GM23248 (cell line): Measurements from ENCODE around the gene WDR82. TPM values are rescaled to one million over a fixed set of nuclear protein-coding genes. Genes with fewer than 3 reads are reported as not detected.

ENCODE experiments used
- DNase-seq: peaks from one replicate; pipeline ENCODE4 v3.0.0-alpha.2; 2015
- H2AFZ ChIP-seq: fragments of 200-600 bp; sonication (generic); 2 replicates; pipeline ENCODE4 v1.6.1; 2016; ENCODE audit warnings: antibody characterized with exemption
- H3F3A ChIP-seq: fragments of 200-600 bp; sonication (generic); 2 replicates; pipeline ENCODE4 v1.6.1; 2016; ENCODE audit warnings: mild to moderate bottlenecking, antibody characterized with exemption, mixed run types; ENCODE audit not compliant: insufficient read depth
- H3K27ac ChIP-seq: fragments of 200-600 bp; sonication (generic); 2 replicates; pipeline ENCODE4 v1.5.1; 2016; ENCODE audit warnings: mild to moderate bottlenecking
- H3K27me3 ChIP-seq: fragments of 200-600 bp; sonication (generic); replicated peaks from 2 replicates; pipeline ENCODE4 v1.6.1; 2016; ENCODE audit warnings: mild to moderate bottlenecking; ENCODE audit not compliant: insufficient read depth
- H3K36me3 ChIP-seq: fragments of 200-600 bp; sonication (generic); 2 replicates; pipeline ENCODE4 v1.6.1; 2016; ENCODE audit warnings: low read depth, mild to moderate bottlenecking
- H3K4me1 ChIP-seq: fragments of 200-600 bp; sonication (generic); 2 replicates; pipeline ENCODE4 v1.6.1; 2016; ENCODE audit warnings: mild to moderate bottlenecking; ENCODE audit not compliant: insufficient read depth
- H3K4me2 ChIP-seq: fragments of 200-600 bp; sonication (generic); one replicate; pipeline ENCODE4 v1.6.1; 2016; ENCODE audit warnings: mild to moderate bottlenecking; ENCODE audit not compliant: unreplicated experiment
- H3K4me3 ChIP-seq: fragments of 200-600 bp; sonication (generic); 2 replicates; pipeline ENCODE4 v1.5.1; 2016; ENCODE audit warnings: mild to moderate bottlenecking
- H3K79me2 ChIP-seq: fragments of 200-600 bp; sonication (generic); 2 replicates; pipeline ENCODE4 v1.6.1; 2016; ENCODE audit warnings: mild to moderate bottlenecking; ENCODE audit not compliant: insufficient read depth
- H3K9ac ChIP-seq: fragments of 200-600 bp; sonication (generic); 2 replicates; pipeline ENCODE4 v1.6.1; 2016; ENCODE audit warnings: mild to moderate bottlenecking
- H3K9me2 ChIP-seq: fragments of 200-600 bp; sonication (generic); 2 replicates; pipeline ENCODE4 v1.6.1; 2016; ENCODE audit warnings: mixed run types, mild to moderate bottlenecking, moderate library complexity; ENCODE audit not compliant: insufficient read depth
- H3K9me3 ChIP-seq: fragments of 200-600 bp; sonication (generic); one replicate; pipeline ENCODE4 v1.6.1; 2017; ENCODE audit warnings: low read depth
- H4K20me1 ChIP-seq: fragments of 200-600 bp; sonication (generic); 2 replicates; pipeline ENCODE4 v1.6.0; 2016; ENCODE audit not compliant: insufficient read depth
- EZH2 ChIP-seq: fragments of 200-600 bp; sonication (generic); IDR thresholded peaks from 2 replicates; pipeline ENCODE4 v1.6.1; 2018; ENCODE audit warnings: antibody characterized with exemption, mild to moderate bottlenecking; ENCODE audit not compliant: insufficient read depth, poor library complexity, severe bottlenecking
- EZH2phosphoT487 ChIP-seq: fragments of 200-600 bp; sonication (generic); IDR thresholded peaks from 2 replicates; pipeline ENCODE4 v1.6.1; 2018; ENCODE audit warnings: antibody characterized with exemption, moderate library complexity, mild to moderate bottlenecking, low read depth; ENCODE audit not compliant: insufficient read depth
- WGBS, 2 experiments: methylation state at CpG; one replicate each; pipeline ENCODE4 v1.1.6; 2015 to 2017; ENCODE audit warnings: low lambda C conversion rate in 2 of 2, low coverage in 1 of 2; ENCODE audit errors: missing lambda C conversion rate in 2 of 2; 5-methylcytosine and 5-hydroxymethylcytosine counted together
- in situ Hi-C: fragments of 300-500 bp; cut with MboI; formaldehyde crosslinking; loops from 2 replicates; pipeline ENCODE4 v1.15.0; 2020
- polyA plus RNA-seq: library from polyadenylated mRNA; unstranded; fragments of >200 nt; fragmentation: Nextera tagmentation; extraction: Ambion mirVana; gene quantifications from 2 replicates; pipeline ENCODE4 v1.2.1, GENCODE V29; 2016
- total RNA-seq: library from RNA; depleted of rRNA; stranded (reverse); fragments of >200 nt; shearing (Covaris generic); gene quantifications from 2 replicates; pipeline ENCODE4 v1.2.3, GENCODE V29; 2014

WDR82 gene
- total and polyA plus RNA-seq, 2 experiments from 2014 or later = 16.1 to 56.1 TPM

- Histone ChIP-seq H3K27me3 (no peaks in the 10 kb centered on the region), H4K20me1 (no peaks in the 10 kb centered on the region), H2AFZ (no peak overlapping the region), H3K4me3 (no peak overlapping the region), H3K9ac (no peak overlapping the region), H3K27ac (no peak overlapping the region), H3K9me3 (no peaks in the 10 kb centered on the region), H3F3A (peaks cover 5% of the 10 kb centered on the region; the same call in 1 of the 2 replicates), H3K4me1 (peaks cover under 1% of the 10 kb centered on the region; the same call in 1 of the 2 replicates), H3K36me3 (no peaks in the 10 kb centered on the region), H3K79me2 (no peaks in the 10 kb centered on the region), H3K9me2 (no peaks in the 10 kb centered on the region), H3K4me2 (no peak overlapping the region)
- 88 to 90% methylated on average over 38 to 41 of the region's 41 CpGs for WGBS, 2 experiments
- TF ChIP-seq EZH2phosphoT487 (no peak), EZH2 (no peak)
- DNase-seq = no peak
- in situ Hi-C loops = no loop called here
Measured at GRCh38 chr3:52222319-52223221, 55.9 kb downstream of the WDR82 start.

- Histone ChIP-seq H3K36me3 (no peaks in the 10 kb centered on the region), H3K79me2 (no peaks in the 10 kb centered on the region), H3K4me1 (peaks cover 9% of the 10 kb centered on the region), H3K4me3 (no peak overlapping the region), H3F3A (peaks cover 12% of the 10 kb centered on the region), H3K4me2 (no peak overlapping the region), H3K27ac (no peak overlapping the region), H3K9ac (no peak overlapping the region), H3K27me3 (no peaks in the 10 kb centered on the region), H2AFZ (no peak overlapping the region), H3K9me2 (no peaks in the 10 kb centered on the region), H3K9me3 (no peaks in the 10 kb centered on the region), H4K20me1 (no peaks in the 10 kb centered on the region)
- in situ Hi-C loops = no loop called here
- 87 to 88% methylated on average over 33 to 34 of the region's 34 CpGs for WGBS, 2 experiments
- no peak for DNase-seq
- no peak for TF ChIP-seq EZH2phosphoT487
- TF ChIP-seq EZH2 = no peak
Measured at GRCh38 chr3:52221563-52222318, 56.7 kb downstream of the WDR82 start.

GRCh38 chr3:52221141-52221562 lies 57.3 kb downstream of the WDR82 start:
- Histone ChIP-seq H2AFZ (no peak overlapping the region), H3K79me2 (no peaks in the 10 kb centered on the region), H3K9me3 (no peaks in the 10 kb centered on the region), H3K9ac (no peak overlapping the region), H3K9me2 (no peaks in the 10 kb centered on the region), H3K4me2 (no peak overlapping the region), H4K20me1 (no peaks in the 10 kb centered on the region), H3K27ac (no peak overlapping the region), H3F3A (peaks cover 18% of the 10 kb centered on the region), H3K4me3 (no peak overlapping the region), H3K4me1 (peaks cover 13% of the 10 kb centered on the region), H3K27me3 (no peaks in the 10 kb centered on the region), H3K36me3 (no peaks in the 10 kb centered on the region)
- no peak for TF ChIP-seq EZH2phosphoT487
- TF ChIP-seq EZH2 = no peak
- in situ Hi-C loops = no loop called here
- no peak for DNase-seq
- WGBS, 2 experiments = 91% methylated on average over 25 to 27 of the region's 27 CpGs

- H3K9me3 ChIP-seq = no peaks in the 10 kb centered on the region
- H3K4me2 ChIP-seq = no peak overlapping the region
- in situ Hi-C loops = no loop called here
- no peaks in the 10 kb centered on the region for H3K9me2 ChIP-seq
- H3K4me3 ChIP-seq = no peak overlapping the region
- H3K4me1 ChIP-seq = peaks cover 13% of the 10 kb centered on the region
- H3K27ac ChIP-seq = no peak overlapping the region
- no peak overlapping the region for H3K9ac ChIP-seq
- no peak overlapping the region for H2AFZ ChIP-seq
- H3K79me2 ChIP-seq = no peaks in the 10 kb centered on the region
- H3K36me3 ChIP-seq = no peaks in the 10 kb centered on the region
- 29 to 30% methylated on average over 9 of the region's 9 CpGs for WGBS, 2 experiments
- TF ChIP-seq EZH2 (no peak), EZH2phosphoT487 (no peak)
- H3F3A ChIP-seq = peaks cover 24% of the 10 kb centered on the region
- no peaks in the 10 kb centered on the region for H3K27me3 ChIP-seq
- H4K20me1 ChIP-seq = no peaks in the 10 kb centered on the region
- peak; percentile 77 for DNase-seq
Measured at GRCh38 chr3:52220380-52221026, 57.9 kb downstream of the WDR82 start.
